ENCODE results near the gene SLC35A3.

Gene SLC35A3

GRCh38 chr1:100053119-100053518 lies 83.3 kb downstream of the SLC35A3 start:
- TF ChIP-seq CTCF (IDR thresholded peaks at IDR 0.05; ENCODE audit: insufficient read depth, low read depth, low read length, missing control alignments): no peak
- no peak for DNase-seq (ENCODE audit: low read depth)
- no peak overlapping the region for H3K4me3 ChIP-seq (ENCODE audit: low read length)

GRCh38 chr1:100053727-100054126 lies 83.9 kb downstream of the SLC35A3 start:
- DNase-seq (ENCODE audit: low read depth): no peak
- H3K4me3 ChIP-seq (ENCODE audit: low read length): no peak overlapping the region
- TF ChIP-seq CTCF (IDR thresholded peaks at IDR 0.05; ENCODE audit: insufficient read depth, low read depth, low read length, missing control alignments): no peak

- no peak for TF ChIP-seq CTCF (IDR thresholded peaks at IDR 0.05; ENCODE audit: insufficient read depth, low read depth, low read length, missing control alignments)
- H3K4me3 ChIP-seq (ENCODE audit: low read length): no peak overlapping the region
- no peak for DNase-seq (ENCODE audit: low read depth)
Measured at GRCh38 chr1:100061681-100062080, 91.9 kb downstream of the SLC35A3 start.

GRCh38 chr1:100065183-100065968 lies 95.6 kb downstream of the SLC35A3 start:
- TF ChIP-seq CTCF (IDR thresholded peaks at IDR 0.05; ENCODE audit: insufficient read depth, low read depth, low read length, missing control alignments): no peak
- no peak overlapping the region for H3K4me3 ChIP-seq (ENCODE audit: low read length)
- DNase-seq (ENCODE audit: low read depth): no peak

GRCh38 chr1:100065969-100066227 lies 96.1 kb downstream of the SLC35A3 start:
- H3K4me3 ChIP-seq (ENCODE audit: low read length): no peak overlapping the region
- no peak for TF ChIP-seq CTCF (IDR thresholded peaks at IDR 0.05; ENCODE audit: insufficient read depth, low read depth, low read length, missing control alignments)
- DNase-seq (ENCODE audit: low read depth): no peak

- no peak for DNase-seq (ENCODE audit: low read depth)
- no peak for TF ChIP-seq CTCF (IDR thresholded peaks at IDR 0.05; ENCODE audit: insufficient read depth, low read depth, low read length, missing control alignments)
- no peak overlapping the region for H3K4me3 ChIP-seq (ENCODE audit: low read length)
Measured at GRCh38 chr1:100070201-100070939, 100.6 kb downstream of the SLC35A3 start.

All from epithelial cell of esophagus (primary cell).